ENCODE data around the gene GOPC. TPM values are rescaled to one million over a fixed set of nuclear protein-coding genes. Genes with fewer than 3 reads are reported as not detected.
A peak's percentile ranks its signal among the peaks of the same experiment; 100 is the strongest.

GOPC gene
- polyA plus RNA-seq, 1 donor from 2014 or later: 69.2 TPM

DNA sequence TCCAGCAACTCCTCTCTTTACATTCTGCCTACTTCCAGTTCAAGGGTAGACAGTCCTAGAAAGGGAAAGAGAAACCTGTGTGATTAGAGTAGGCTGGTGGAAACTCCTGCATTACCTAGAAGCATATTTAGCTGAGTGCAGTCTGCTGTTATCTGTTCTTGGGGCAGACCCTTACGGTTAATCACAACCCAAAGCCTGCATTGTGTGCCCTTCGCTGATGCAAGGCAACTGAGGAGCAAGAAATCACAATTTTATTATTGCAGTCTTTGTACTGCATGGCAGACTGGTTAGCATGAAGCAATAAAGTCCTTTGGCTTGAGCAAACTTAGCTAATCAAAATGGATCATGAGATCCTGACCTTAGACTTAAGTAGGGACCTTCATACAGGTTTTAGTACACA, 1.5 kb upstream of the GOPC start:
- no peak overlapping the region for H2AFZ ChIP-seq (ENCODE audit: low read depth, low read length)
- H3K27me3 ChIP-seq (ENCODE audit: insufficient read depth, low read depth, low read length): no peaks in the 10 kb centered on the region
- no peaks in the 10 kb centered on the region for H3K36me3 ChIP-seq (ENCODE audit: insufficient read depth, low read length)
- H3K4me2 ChIP-seq (ENCODE audit: low read length): no peak overlapping the region
- H3K27ac ChIP-seq (ENCODE audit: low read length): no peak overlapping the region
- H3K9me3 ChIP-seq (ENCODE audit: low read length): no peaks in the 10 kb centered on the region
- H3K9me2 ChIP-seq (ENCODE audit: insufficient read depth, low read length): no peaks in the 10 kb centered on the region
- H3K9ac ChIP-seq (ENCODE audit: low read length): no peak overlapping the region
- no peaks in the 10 kb centered on the region for H3F3A ChIP-seq (ENCODE audit: insufficient read depth, low read length, poor library complexity, severe bottlenecking)
- no peak overlapping the region for H3K4me3 ChIP-seq (ENCODE audit: low read length)
- no peak for TF ChIP-seq EZH2 (IDR thresholded peaks at IDR 0.05; ENCODE audit: borderline replicate concordance, insufficient read depth, low read length, poor library complexity, severe bottlenecking)
- TF ChIP-seq EP300 (conservative IDR thresholded peaks at IDR 0.05; ENCODE audit: poor library complexity, severe bottlenecking): no peak
- no peak for TF ChIP-seq RAD21 (conservative IDR thresholded peaks at IDR 0.05)
- no peak for TF ChIP-seq TAF1 (IDR thresholded peaks at IDR 0.05; ENCODE audit: low read depth)
- TF ChIP-seq, protein P1, sequence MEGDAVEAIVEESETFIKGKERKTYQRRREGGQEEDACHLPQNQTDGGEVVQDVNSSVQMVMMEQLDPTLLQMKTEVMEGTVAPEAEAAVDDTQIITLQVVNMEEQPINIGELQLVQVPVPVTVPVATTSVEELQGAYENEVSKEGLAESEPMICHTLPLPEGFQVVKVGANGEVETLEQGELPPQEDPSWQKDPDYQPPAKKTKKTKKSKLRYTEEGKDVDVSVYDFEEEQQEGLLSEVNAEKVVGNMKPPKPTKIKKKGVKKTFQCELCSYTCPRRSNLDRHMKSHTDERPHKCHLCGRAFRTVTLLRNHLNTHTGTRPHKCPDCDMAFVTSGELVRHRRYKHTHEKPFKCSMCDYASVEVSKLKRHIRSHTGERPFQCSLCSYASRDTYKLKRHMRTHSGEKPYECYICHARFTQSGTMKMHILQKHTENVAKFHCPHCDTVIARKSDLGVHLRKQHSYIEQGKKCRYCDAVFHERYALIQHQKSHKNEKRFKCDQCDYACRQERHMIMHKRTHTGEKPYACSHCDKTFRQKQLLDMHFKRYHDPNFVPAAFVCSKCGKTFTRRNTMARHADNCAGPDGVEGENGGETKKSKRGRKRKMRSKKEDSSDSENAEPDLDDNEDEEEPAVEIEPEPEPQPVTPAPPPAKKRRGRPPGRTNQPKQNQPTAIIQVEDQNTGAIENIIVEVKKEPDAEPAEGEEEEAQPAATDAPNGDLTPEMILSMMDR (IDR thresholded peaks at IDR 0.05; ENCODE audit: poor library complexity, severe bottlenecking): no peak
- no peak for TF ChIP-seq POLR2AphosphoS5 (IDR thresholded peaks at IDR 0.05)
- TF ChIP-seq SMC3 (conservative IDR thresholded peaks at IDR 0.05; ENCODE audit: poor library complexity): no peak
- TF ChIP-seq, protein P2, sequence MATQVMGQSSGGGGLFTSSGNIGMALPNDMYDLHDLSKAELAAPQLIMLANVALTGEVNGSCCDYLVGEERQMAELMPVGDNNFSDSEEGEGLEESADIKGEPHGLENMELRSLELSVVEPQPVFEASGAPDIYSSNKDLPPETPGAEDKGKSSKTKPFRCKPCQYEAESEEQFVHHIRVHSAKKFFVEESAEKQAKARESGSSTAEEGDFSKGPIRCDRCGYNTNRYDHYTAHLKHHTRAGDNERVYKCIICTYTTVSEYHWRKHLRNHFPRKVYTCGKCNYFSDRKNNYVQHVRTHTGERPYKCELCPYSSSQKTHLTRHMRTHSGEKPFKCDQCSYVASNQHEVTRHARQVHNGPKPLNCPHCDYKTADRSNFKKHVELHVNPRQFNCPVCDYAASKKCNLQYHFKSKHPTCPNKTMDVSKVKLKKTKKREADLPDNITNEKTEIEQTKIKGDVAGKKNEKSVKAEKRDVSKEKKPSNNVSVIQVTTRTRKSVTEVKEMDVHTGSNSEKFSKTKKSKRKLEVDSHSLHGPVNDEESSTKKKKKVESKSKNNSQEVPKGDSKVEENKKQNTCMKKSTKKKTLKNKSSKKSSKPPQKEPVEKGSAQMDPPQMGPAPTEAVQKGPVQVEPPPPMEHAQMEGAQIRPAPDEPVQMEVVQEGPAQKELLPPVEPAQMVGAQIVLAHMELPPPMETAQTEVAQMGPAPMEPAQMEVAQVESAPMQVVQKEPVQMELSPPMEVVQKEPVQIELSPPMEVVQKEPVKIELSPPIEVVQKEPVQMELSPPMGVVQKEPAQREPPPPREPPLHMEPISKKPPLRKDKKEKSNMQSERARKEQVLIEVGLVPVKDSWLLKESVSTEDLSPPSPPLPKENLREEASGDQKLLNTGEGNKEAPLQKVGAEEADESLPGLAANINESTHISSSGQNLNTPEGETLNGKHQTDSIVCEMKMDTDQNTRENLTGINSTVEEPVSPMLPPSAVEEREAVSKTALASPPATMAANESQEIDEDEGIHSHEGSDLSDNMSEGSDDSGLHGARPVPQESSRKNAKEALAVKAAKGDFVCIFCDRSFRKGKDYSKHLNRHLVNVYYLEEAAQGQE (IDR thresholded peaks at IDR 0.05; ENCODE audit: borderline replicate concordance): no peak
- no peak for TF ChIP-seq MXI1 (conservative IDR thresholded peaks at IDR 0.05; ENCODE audit: poor library complexity, severe bottlenecking)
- no peaks in the 10 kb centered on the region for H4K20me1 ChIP-seq (ENCODE audit: insufficient read depth)
- peaks cover 32% of the 10 kb centered on the region for H3K79me2 ChIP-seq (replicated peaks; ENCODE audit: insufficient read depth, low read length)

DNA sequence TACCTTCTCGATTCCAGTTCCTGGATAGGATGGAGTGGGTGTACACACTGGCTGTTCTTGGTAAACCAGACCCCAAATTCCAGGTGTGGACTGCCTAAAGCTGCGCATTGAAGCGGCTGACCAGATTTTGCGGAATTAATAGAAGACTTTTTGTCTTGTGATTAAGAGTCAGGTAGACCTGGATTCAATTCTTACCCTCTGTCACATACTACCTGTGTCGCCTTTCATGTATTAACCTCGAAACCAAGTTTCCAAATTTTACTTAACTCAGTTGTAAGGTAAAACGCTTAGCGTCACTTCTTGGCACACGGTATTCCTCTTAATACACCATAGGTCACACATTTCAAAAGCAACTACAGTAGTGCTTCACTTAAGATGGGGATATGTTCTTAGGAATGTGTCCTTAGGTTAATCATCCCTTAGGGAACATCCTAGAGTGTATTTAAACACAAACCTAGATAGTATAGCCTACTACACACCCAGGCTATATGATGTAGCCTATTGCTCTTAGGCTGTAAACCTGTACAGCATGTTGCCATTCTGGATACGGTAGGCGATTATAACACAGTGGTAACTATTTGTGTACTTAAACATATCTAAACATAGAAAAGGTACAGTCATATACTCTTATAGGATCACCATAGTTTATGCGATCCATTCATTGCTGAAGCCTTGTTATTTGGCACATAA, 733 bp upstream of the GOPC start:
- TF ChIP-seq POLR2AphosphoS5 (IDR thresholded peaks at IDR 0.05): no peak
- no peak for TF ChIP-seq MXI1 (conservative IDR thresholded peaks at IDR 0.05; ENCODE audit: poor library complexity, severe bottlenecking)
- TF ChIP-seq, protein P1 (IDR thresholded peaks at IDR 0.05; ENCODE audit: poor library complexity, severe bottlenecking): no peak
- Histone ChIP-seq H4K20me1 (ENCODE audit: insufficient read depth) (no peaks in the 10 kb centered on the region), H3K9ac (ENCODE audit: low read length) (peak overlapping the region; percentile 92), H3K9me3 (ENCODE audit: low read length) (no peaks in the 10 kb centered on the region), H2AFZ (ENCODE audit: low read depth, low read length) (peak overlapping the region; percentile 99), H3K4me3 (ENCODE audit: low read length) (peak overlapping the region; percentile 86), H3K27ac (ENCODE audit: low read length) (peak overlapping the region; percentile 95), H3F3A (ENCODE audit: insufficient read depth, low read length, poor library complexity, severe bottlenecking) (no peaks in the 10 kb centered on the region), H3K79me2 (replicated peaks; ENCODE audit: insufficient read depth, low read length) (peaks cover 40% of the 10 kb centered on the region), H3K9me2 (ENCODE audit: insufficient read depth, low read length) (no peaks in the 10 kb centered on the region), H3K4me2 (ENCODE audit: low read length) (peak overlapping the region; percentile 66), H3K36me3 (ENCODE audit: insufficient read depth, low read length) (no peaks in the 10 kb centered on the region), H3K27me3 (ENCODE audit: insufficient read depth, low read depth, low read length) (no peaks in the 10 kb centered on the region)
